Measurements from ENCODE around the gene PCDHGC3.

The PCDHGC3 gene

DNA sequence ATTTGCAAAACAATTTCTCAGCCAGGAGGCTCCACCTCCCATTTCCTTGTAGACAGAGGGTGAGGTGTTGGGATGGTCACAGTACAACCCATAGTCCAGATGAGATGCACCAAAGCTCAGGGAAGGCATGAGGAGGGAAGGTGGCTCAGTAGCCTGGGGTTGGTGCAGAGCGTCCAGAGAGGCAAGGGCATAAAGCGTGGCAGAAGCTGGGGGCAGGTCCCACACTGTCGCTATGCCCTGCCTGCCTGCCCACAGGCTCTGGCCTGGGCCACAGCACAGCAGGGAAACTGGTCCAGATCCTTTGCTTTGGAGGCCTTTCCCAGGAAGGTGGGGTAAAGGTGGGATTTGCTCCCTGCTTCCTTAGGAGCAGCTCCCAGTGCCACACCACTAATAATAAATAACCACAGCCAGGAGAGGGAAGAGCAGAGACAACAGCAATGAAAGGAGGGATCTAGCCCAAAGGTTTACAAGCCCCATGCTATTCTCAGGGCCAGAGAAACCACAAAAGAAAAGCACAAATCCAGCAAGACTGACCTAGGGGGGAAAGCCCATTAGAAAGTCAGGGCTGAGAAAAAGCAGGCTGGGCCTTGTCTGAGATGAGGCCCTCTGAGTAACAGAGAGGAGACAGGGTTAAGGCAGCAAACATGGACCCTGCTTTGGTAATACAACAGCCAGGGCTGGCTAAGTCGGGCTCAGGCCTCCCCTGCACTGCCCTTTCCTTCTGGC is 40.3 kb downstream of the PCDHGC3 start:
- TF ChIP-seq, protein P1, sequence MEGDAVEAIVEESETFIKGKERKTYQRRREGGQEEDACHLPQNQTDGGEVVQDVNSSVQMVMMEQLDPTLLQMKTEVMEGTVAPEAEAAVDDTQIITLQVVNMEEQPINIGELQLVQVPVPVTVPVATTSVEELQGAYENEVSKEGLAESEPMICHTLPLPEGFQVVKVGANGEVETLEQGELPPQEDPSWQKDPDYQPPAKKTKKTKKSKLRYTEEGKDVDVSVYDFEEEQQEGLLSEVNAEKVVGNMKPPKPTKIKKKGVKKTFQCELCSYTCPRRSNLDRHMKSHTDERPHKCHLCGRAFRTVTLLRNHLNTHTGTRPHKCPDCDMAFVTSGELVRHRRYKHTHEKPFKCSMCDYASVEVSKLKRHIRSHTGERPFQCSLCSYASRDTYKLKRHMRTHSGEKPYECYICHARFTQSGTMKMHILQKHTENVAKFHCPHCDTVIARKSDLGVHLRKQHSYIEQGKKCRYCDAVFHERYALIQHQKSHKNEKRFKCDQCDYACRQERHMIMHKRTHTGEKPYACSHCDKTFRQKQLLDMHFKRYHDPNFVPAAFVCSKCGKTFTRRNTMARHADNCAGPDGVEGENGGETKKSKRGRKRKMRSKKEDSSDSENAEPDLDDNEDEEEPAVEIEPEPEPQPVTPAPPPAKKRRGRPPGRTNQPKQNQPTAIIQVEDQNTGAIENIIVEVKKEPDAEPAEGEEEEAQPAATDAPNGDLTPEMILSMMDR (IDR thresholded peaks at IDR 0.05; ENCODE audit: borderline replicate concordance, control extremely low read depth, extremely low read depth, insufficient read depth, missing control alignments): no peak
- in situ Hi-C loops (cut with MboI; ENCODE audit: low sequenced_read_pairs, unreplicated experiment): no loop called here
- DNase-seq (ENCODE audit: low spot score): no peak

DNA sequence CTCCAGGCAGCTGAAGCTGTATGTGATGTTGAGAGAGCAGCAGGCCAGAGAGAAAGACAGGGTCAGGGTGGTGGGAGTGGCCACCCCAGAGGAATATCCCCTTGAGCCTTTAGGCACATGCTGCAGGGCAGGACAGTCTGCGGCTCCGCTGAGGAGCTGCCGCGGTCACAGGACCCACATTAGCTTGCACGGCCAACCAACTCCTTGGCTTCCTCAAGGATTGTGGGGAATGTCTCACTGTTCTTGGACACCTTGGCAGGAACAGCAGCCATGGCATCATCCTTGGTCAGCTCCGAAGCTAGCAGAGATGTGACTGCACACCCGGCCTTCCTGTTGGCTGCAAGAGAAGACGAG is 40.9 kb downstream of the PCDHGC3 start:
- in situ Hi-C loops (cut with MboI; ENCODE audit: low sequenced_read_pairs, unreplicated experiment): no loop called here
- TF ChIP-seq, protein P1 (IDR thresholded peaks at IDR 0.05; ENCODE audit: borderline replicate concordance, control extremely low read depth, extremely low read depth, insufficient read depth, missing control alignments): no peak
- DNase-seq (ENCODE audit: low spot score): no peak

DNA sequence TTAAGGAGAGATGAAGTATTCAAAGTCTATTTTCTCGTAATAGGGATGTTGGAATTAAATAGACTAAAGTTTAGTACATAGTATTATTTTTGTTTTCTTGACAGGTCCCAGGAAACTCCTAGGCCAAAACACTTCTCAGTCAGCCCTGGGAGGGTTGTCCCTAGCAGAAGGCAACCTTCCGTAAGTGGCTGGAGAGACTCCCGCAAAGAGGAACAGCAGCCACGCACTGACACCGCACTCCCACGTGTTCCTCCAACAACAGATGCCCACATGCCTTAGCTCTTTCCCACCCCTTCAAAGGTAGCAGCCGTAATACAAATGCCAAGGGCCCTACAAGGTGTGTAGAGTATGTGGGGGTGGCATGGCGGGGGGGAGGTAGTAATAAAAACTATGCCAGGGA is 41.5 kb downstream of the PCDHGC3 start:
- TF ChIP-seq, protein P1 (IDR thresholded peaks at IDR 0.05; ENCODE audit: borderline replicate concordance, control extremely low read depth, extremely low read depth, insufficient read depth, missing control alignments): no peak
- DNase-seq (ENCODE audit: low spot score): no peak
- in situ Hi-C loops (cut with MboI; ENCODE audit: low sequenced_read_pairs, unreplicated experiment): no loop called here

DNA sequence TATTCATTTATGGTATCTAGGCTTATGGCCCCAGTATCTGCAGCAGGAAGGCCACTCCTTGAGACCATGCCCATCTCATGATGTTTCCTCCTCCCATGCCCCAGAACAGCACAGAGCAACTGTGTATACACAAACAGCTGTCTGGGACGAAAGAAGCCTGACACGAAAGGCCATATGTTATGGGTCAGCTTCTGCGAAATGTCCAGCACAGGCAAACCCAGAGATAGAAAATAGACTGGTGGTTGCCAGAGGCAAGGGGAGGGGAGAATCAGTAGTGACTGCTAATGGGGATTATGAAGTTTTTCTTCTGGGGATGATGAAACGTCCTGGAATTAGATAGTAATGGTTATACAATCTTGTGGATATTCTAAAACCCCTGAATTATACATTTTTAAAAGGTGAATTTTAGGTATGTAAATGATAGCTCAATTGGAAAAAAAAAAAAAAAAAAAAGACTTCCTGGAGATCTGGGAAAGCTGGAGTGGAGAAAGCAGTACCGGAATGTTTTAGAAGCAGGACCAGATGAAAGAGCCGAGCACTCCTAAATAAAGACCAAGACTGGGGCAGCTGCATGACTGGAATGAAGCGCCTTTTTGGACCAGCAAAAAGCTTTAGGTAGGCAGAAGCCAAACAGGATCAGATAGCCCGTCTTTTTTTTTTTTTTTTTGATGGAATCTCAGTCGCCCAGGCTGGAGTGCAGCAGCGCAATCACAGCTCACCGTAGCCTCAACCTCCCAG is 42.3 kb downstream of the PCDHGC3 start:
- in situ Hi-C loops (cut with MboI; ENCODE audit: low sequenced_read_pairs, unreplicated experiment): no loop called here
- TF ChIP-seq, protein P1 (IDR thresholded peaks at IDR 0.05; ENCODE audit: borderline replicate concordance, control extremely low read depth, extremely low read depth, insufficient read depth, missing control alignments): no peak
- no peak for DNase-seq (ENCODE audit: low spot score)

DNA sequence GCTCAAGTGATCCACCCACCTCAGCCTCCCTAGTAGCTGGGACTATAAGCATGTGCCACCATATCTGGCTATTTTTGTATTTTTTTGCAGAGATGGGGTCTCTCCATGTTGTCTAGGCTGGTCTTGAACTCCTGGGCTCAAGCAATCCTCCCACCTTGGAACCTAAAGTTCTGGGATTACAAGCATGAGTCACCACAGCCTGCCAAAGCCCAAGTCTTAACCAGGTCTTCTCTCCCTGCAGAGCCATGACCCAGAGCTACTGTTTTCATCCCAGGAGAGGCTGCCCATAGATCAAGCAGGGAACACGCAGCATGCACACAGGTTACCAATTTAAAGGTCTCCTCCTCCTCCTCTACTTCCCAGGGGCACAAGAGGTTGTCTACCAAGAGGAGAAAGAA is 42.9 kb downstream of the PCDHGC3 start:
- TF ChIP-seq, protein P1 (IDR thresholded peaks at IDR 0.05; ENCODE audit: borderline replicate concordance, control extremely low read depth, extremely low read depth, insufficient read depth, missing control alignments): no peak
- DNase-seq (ENCODE audit: low spot score): no peak
- in situ Hi-C loops (cut with MboI; ENCODE audit: low sequenced_read_pairs, unreplicated experiment): no loop called here

DNA sequence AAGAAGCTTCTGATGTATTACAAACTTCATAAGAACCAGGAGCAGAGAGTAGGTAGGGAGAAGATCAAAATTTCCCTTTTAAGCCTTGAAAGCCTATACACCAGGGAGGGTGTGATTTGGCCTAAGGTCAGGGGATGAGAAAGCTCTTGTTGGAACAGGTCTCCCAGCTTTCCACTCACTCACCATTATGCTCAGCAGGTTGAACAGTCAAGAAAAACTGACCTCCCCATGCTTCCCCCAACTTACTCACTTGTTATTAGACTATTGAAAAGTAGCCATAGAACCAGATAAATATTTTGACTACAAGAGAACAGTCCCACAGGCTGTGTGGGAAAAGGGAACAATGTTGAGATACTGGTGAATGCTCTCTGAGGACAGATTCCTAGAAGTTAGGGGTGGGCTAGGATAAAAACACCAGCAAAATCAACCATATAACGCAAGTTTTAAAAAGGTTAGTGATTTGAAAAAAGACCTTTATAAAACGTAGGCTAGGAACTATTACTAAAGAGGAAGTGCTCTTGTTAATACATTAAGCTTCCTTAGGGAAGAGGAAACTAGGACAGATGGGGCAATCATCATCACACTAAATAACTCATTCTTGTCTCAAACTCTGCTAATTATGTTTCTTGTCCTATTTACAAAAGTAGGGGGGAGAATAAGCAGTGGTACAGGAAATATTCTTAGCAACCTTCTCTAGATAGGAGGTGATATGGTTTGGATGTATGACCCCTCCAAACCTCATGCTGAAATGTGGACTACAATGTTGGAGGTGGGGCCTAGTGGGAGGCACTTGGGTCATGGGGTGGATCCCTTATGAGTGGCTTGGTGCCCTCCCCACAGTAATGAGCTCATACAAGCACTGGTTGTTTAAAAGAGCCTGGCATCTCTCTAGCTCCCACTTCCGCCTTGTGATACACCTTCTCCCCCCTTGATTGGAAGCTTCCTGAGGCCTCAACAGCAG is 44.1 kb downstream of the PCDHGC3 start:
- in situ Hi-C loops (cut with MboI; ENCODE audit: low sequenced_read_pairs, unreplicated experiment): no loop called here
- no peak for DNase-seq (ENCODE audit: low spot score)
- TF ChIP-seq, protein P1 (IDR thresholded peaks at IDR 0.05; ENCODE audit: borderline replicate concordance, control extremely low read depth, extremely low read depth, insufficient read depth, missing control alignments): no peak
